HEK293 (cell line): Measurements from ENCODE around the gene PAK6.

Source experiments
- RBAK ChIP-seq: fragments of 450-650 bp; formaldehyde crosslinking; IDR thresholded peaks from 2 replicates; pipeline ENCODE4 v1.5.1; 2016; ENCODE audit warnings: missing biosample characterization, missing genetic modification characterization
- REST ChIP-seq: fragments of 450-650 bp; formaldehyde crosslinking; IDR thresholded peaks from 2 replicates; pipeline ENCODE4 v1.5.1; 2016; ENCODE audit warnings: missing biosample characterization, missing genetic modification characterization
- TCF7L2 ChIP-seq: IDR thresholded peaks from 2 replicates; pipeline ENCODE4 v1.6.1; 2011; ENCODE audit warnings: low read depth, mild to moderate bottlenecking, inconsistent platforms, low read length, moderate library complexity, borderline replicate concordance
- YY1 ChIP-seq: fragments of 450-650 bp; formaldehyde crosslinking; IDR thresholded peaks from 2 replicates; pipeline ENCODE4 v1.5.1; 2018; ENCODE audit warnings: missing biosample characterization, missing genetic modification characterization
- ZNF155 ChIP-seq: fragments of 450-650 bp; formaldehyde crosslinking; IDR thresholded peaks from 2 replicates; pipeline ENCODE4 v1.5.1; 2016; ENCODE audit warnings: missing biosample characterization, missing genetic modification characterization
- ZNF274 ChIP-seq, 2 experiments: fragments of 200-500 bp in 1 of 2; fragments of 450-650 bp in 1 of 2; sonication (Bioruptor generic) in 1 of 2; formaldehyde crosslinking in 1 of 2; IDR thresholded peaks; 2 replicates each; pipeline versions ENCODE4 v1.5.1 to v1.6.1; 2014 to 2016; ENCODE audit warnings: borderline replicate concordance in 1 of 2, inconsistent platforms in 1 of 2, low read length in 1 of 2, missing biosample characterization in 1 of 2, missing genetic modification characterization in 1 of 2
- ZNF433 ChIP-seq: fragments of 450-650 bp; formaldehyde crosslinking; IDR thresholded peaks from 2 replicates; pipeline ENCODE4 v1.5.1; 2016; ENCODE audit warnings: missing biosample characterization, missing genetic modification characterization, low read depth
- ZSCAN18 ChIP-seq: fragments of 450-650 bp; formaldehyde crosslinking; IDR thresholded peaks from 2 replicates; pipeline ENCODE4 v1.5.1; 2016; ENCODE audit warnings: missing biosample characterization, missing genetic modification characterization
- ZSCAN30 ChIP-seq: fragments of 450-650 bp; IDR thresholded peaks from 2 replicates; pipeline ENCODE4 v1.5.1; 2018; ENCODE audit warnings: missing biosample characterization, mild to moderate bottlenecking, missing genetic modification characterization, moderate library complexity
- TF ChIP-seq, protein P1 (sequence below): fragments of 450-650 bp; formaldehyde crosslinking; IDR thresholded peaks from 2 replicates; pipeline ENCODE4 v1.5.1; 2016; ENCODE audit warnings: missing biosample characterization, missing genetic modification characterization
- TF ChIP-seq, protein P2 (sequence below): fragments of 450-650 bp; IDR thresholded peaks from 2 replicates; pipeline ENCODE4 v1.5.1; 2018; ENCODE audit warnings: missing biosample characterization, mild to moderate bottlenecking, missing genetic modification characterization
- TF ChIP-seq, protein P3 (sequence below): fragments of 450-650 bp; formaldehyde crosslinking; IDR thresholded peaks from 2 replicates; pipeline ENCODE4 v1.5.1; 2016; ENCODE audit warnings: missing biosample characterization, missing genetic modification characterization

DNA sequence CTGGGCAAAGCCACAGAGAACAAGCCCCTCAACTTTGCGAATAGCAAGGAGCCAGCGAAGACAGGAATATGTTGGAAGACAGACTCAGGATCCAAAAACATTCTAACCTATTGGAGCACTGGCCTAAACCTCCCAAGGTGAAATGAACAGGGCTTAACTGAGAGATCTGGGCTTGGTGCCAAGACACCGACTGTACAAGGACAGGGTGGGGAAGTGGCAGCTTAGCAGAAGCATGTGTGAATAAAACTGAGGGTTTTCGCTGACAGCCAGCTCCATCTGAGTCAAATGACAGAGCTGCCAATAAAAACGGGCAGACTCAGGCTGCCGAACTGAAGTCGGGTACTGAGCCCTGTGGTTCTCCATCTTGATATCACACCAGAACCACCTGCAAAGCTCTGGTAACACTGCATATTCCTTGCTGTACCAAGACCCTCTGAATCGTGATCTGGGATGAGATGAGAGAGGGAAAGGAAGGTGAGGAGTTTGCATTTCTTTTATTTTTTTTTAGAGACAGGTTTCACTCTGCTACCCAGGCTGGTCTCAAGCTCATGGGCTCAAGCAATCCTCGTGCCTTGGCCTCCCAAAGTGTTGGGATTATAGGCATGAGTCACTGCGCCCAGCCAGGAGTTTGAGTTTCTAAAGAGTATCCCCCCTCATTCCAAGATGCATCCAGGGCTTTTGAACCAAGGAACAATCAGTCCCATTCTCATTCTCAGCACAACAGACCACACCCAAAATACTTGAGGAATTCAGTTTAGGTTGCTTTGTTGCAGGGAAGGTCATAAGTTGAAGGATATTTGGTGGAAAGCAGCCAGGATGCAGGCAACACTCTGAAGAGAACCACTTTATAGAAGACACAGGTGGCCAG is 74.9 kb downstream of the PAK6 start:
- TF ChIP-seq ZSCAN30 (tag by site-specific recombination) = no peak
- TF ChIP-seq RBAK (tag by site-specific recombination) = no peak
- TF ChIP-seq, protein P1, sequence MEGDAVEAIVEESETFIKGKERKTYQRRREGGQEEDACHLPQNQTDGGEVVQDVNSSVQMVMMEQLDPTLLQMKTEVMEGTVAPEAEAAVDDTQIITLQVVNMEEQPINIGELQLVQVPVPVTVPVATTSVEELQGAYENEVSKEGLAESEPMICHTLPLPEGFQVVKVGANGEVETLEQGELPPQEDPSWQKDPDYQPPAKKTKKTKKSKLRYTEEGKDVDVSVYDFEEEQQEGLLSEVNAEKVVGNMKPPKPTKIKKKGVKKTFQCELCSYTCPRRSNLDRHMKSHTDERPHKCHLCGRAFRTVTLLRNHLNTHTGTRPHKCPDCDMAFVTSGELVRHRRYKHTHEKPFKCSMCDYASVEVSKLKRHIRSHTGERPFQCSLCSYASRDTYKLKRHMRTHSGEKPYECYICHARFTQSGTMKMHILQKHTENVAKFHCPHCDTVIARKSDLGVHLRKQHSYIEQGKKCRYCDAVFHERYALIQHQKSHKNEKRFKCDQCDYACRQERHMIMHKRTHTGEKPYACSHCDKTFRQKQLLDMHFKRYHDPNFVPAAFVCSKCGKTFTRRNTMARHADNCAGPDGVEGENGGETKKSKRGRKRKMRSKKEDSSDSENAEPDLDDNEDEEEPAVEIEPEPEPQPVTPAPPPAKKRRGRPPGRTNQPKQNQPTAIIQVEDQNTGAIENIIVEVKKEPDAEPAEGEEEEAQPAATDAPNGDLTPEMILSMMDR (tag by site-specific recombination) = no peak
- TF ChIP-seq, protein P2, sequence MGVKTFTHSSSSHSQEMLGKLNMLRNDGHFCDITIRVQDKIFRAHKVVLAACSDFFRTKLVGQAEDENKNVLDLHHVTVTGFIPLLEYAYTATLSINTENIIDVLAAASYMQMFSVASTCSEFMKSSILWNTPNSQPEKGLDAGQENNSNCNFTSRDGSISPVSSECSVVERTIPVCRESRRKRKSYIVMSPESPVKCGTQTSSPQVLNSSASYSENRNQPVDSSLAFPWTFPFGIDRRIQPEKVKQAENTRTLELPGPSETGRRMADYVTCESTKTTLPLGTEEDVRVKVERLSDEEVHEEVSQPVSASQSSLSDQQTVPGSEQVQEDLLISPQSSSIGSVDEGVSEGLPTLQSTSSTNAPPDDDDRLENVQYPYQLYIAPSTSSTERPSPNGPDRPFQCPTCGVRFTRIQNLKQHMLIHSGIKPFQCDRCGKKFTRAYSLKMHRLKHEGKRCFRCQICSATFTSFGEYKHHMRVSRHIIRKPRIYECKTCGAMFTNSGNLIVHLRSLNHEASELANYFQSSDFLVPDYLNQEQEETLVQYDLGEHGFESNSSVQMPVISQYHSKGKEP (tag by site-specific recombination) = no peak
- no peak for TF ChIP-seq YY1 (tag by site-specific recombination)
- TF ChIP-seq TCF7L2 = no peak
- no peak for TF ChIP-seq ZNF155 (tag by site-specific recombination)
- TF ChIP-seq, protein P3, sequence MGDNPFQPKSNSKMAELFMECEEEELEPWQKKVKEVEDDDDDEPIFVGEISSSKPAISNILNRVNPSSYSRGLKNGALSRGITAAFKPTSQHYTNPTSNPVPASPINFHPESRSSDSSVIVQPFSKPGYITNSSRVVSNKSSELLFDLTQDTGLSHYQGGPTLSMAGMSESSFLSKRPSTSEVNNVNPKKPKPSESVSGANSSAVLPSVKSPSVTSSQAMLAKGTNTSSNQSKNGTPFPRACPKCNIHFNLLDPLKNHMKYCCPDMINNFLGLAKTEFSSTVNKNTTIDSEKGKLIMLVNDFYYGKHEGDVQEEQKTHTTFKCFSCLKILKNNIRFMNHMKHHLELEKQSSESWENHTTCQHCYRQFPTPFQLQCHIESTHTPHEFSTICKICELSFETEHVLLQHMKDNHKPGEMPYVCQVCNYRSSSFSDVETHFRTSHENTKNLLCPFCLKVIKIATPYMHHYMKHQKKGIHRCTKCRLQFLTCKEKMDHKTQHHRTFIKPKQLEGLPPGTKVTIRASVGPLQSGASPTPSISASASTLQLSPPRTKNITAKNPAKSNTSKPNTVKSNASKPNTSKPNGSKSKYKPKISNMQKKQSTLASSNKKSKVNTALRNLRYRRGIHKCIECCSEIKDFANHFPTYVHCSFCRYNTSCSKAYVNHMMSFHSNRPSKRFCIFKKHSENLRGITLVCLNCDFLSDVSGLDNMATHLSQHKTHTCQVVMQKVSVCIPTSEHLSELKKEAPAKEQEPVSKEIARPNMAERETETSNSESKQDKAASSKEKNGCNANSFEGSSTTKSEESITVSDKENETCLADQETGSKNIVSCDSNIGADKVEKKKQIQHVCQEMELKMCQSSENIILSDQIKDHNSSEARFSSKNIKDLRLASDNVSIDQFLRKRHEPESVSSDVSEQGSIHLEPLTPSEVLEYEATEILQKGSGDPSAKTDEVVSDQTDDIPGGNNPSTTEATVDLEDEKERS (tag by site-specific recombination) = no peak
- TF ChIP-seq ZNF274 (IDR thresholded peaks at IDR 0.05; ENCODE audit: low read length) = no peak
- no peak for TF ChIP-seq ZNF274 (tag by site-specific recombination; IDR thresholded peaks at IDR 0.05; ENCODE audit: borderline replicate concordance)
- no peak for TF ChIP-seq ZNF433 (tag by site-specific recombination)
- TF ChIP-seq ZSCAN18 (tag by site-specific recombination) = no peak
- TF ChIP-seq REST (tag by site-specific recombination) = no peak
